ENCODE measurements around the gene NR3C2. TPM values are rescaled to one million over a fixed set of nuclear protein-coding genes. Genes with fewer than 3 reads are reported as not detected.
A peak's percentile ranks its signal among the peaks of the same experiment; 100 is the strongest.

The NR3C2 gene
- total RNA-seq, 1 experiment from 2014 or later = 2.1 TPM

GRCh38 chr4:148077581-148077980, 364.6 kb downstream of the NR3C2 start:
- DNase-seq (ENCODE audit: low read depth) = no peak

DNA sequence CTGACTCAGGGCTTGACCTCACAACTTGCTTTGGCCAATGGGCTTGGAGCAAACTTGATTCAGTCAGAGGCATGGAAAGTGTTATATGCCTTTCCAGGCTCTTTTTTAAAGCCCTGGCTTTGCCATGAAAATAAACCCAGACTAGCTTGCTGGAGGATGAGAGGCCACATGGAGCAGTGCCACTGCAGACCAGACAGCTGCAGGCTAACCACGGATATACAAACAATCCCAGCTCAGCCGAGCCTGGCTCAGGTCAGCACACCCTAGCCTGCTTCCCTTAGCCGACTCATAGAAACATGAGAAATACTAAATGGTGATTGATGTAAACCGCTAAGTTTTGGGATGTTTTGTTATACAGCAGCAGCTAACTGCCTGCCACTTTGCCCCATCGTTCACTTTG, 365.2 kb downstream of the NR3C2 start:
- DNase-seq (ENCODE audit: low read depth) = peak; percentile 75

DNA sequence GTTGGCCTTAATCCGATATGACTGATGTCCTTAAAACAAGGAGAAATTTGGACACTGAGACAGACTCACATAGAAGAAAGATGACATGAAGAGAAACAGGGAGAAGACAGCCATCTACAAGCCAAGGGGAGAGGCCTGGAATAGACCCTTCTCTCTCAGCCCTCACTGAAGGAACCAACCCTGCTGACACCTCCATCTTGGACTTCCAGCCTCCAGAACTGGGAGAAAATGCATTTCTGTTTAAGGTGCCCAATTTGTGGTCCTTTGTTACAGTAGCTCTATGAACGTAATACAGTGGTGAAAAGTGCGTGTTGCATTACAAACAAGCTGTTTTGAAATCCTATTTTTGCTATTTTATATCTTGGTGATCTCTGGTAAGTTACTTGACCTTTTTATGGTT, 366.8 kb downstream of the NR3C2 start:
- DNase-seq (ENCODE audit: low read depth) = no peak

DNA sequence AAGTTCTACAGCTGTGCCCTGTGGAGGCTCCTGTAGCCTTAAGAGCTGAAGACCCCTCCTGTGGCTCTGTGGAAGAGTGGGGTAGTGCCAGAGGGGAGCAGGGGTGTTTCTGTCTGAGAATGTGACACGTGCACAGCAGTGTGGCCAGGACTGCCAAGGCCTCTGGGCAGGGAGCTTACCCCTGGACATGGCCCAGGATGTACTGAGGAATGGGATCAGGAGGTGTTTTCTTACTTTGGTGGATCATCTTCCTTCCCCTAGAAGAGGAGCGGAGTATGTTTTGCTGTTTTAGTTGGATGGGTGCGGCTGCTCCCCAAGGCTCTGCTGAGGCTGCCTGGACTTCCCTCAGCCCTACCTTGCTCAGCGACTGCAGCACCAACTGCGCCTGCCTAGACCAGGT, 367.8 kb downstream of the NR3C2 start:
- no peak for DNase-seq (ENCODE audit: low read depth)

- DNase-seq (ENCODE audit: low read depth) = no peak
Observed at GRCh38 chr4:148073349-148073748, 368.9 kb downstream of the NR3C2 start.

DNA sequence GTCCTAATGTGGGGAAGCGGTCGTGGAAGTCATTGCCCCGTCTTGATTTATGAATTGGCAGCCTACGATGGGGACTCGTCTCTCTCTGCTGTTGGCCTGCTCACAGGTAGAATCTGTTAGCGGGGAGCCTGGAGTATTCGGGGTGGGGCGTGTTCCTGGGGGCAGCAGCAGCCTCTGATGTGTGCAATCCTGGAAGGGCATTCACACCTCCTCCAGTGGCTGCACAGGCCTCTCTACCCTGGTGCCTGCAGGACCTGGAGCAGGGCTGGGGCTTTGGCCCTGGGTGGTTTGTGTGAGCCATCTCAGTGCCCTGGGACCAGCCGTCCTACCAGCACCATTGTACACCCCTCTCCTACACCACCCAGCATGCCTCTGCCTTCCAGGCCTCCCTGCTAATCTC, 369.4 kb downstream of the NR3C2 start:
- DNase-seq (ENCODE audit: low read depth) = no peak

GRCh38 chr4:148071009-148071408, 371.2 kb downstream of the NR3C2 start:
- no peak for DNase-seq (ENCODE audit: low read depth)

DNA sequence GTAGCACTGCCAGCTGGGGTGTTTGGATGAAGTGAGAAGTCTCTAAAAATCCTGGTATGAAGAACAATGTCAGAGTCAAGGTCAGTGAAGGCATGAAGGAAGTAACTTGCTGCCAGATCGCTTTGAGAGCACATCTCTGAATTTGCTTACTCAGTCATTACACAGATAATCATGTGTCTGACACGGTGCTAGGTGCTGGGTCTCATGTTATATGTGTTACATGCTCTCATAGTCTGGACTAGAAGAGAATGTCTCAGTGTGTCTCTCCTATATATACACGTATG, 372.4 kb downstream of the NR3C2 start:
- DNase-seq (ENCODE audit: low read depth) = no peak

- DNase-seq (ENCODE audit: low read depth) = no peak
Observed at GRCh38 chr4:148069086-148069894, 372.9 kb downstream of the NR3C2 start.

DNA sequence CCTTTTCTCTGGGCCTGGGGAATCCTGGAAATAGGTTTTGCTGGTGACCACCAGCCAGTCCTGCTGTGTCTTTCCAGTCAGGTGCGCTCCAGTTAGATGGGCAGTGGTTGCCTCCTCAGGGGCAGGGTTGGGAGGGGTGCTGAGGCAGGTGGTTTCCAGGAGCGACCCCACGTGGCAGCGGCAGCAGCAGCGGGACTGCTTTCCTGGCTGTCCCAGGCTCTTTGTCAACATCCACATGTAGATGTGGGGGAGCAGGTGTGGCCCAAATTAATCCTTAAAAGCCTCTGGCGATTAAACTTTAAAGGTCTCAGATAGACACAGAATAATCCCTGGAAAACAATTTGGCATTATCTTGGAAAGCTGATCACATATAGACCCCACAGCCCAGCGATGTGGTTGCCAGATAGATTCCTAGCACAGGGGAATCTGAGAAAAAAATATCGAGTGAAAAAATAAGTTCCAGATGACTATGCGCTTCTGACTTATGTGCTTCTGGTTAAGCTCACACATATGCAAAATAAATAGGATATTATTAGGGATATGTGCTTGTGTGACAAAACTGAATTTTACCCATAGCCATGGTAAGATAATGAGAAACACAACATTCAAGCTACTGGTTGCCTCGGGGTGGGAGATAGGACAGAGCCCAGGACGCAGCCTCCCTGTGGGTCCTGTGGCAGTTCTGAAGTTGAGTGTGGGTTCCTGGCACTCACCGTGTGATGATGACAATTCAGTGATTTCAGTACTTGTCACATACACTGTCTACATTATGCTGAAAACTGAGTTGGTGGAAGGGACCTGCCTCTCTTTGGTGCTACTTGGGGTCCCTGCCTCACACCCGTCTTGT, 373.9 kb downstream of the NR3C2 start:
- no peak for DNase-seq (ENCODE audit: low read depth)

DNA sequence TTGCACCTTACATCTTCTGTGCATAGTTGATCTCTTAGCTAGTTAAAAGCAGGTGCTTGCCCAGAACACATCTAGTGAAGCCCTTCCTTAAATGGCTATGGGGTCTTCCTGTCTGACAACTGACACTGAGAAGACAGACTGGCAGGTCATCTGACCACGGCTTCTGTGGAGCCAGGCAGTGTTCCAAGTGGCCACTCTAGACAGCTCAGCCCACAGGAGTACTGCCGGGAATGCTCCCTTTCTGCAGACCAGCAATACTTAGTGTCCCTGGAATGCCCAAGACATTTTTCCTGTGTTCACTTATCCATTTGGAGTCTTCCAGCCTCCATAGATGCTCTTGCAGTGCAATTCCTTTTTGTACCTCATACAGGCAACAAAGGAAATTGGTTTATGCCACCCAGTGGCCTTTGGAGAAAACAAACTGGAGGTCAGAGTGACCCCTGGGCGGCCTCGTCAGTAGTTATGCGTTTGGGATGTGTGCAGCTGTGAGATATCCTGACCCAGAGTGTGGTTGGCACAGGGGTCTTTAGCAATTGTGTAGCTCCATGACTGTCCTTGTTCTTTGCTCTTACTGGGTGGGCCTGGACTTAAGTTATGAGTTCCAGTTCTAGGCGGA, 374.8 kb downstream of the NR3C2 start:
- no peak for DNase-seq (ENCODE audit: low read depth)

GRCh38 chr4:148065075-148065474, 377.1 kb downstream of the NR3C2 start:
- DNase-seq (ENCODE audit: low read depth) = peak; percentile 23

GRCh38 chr4:148064451-148064850, 377.8 kb downstream of the NR3C2 start:
- DNase-seq (ENCODE audit: low read depth) = no peak

GRCh38 chr4:148062301-148062950, 379.8 kb downstream of the NR3C2 start:
- DNase-seq (ENCODE audit: low read depth) = peak; percentile 26

DNA sequence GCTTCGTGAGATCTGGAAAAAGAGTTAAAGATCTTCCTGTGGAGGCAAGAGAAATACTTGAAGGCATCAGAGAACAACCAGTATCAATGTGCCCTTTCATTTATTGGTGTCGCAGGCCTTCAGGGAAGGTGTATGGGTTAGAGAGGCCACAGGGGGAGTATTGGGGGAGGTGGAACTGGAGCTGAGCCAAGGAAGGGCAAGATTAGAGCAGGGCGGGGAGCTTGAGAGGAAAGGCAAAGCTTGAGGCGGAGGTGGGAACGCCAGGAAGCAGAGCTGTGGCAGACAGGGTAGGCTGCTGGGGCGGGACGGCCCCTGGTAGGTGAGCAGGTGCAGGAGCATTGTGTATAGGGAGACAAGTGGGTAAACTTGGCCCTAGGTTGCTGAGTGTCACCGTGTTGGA, 380.4 kb downstream of the NR3C2 start:
- DNase-seq (ENCODE audit: low read depth) = no peak

DNA sequence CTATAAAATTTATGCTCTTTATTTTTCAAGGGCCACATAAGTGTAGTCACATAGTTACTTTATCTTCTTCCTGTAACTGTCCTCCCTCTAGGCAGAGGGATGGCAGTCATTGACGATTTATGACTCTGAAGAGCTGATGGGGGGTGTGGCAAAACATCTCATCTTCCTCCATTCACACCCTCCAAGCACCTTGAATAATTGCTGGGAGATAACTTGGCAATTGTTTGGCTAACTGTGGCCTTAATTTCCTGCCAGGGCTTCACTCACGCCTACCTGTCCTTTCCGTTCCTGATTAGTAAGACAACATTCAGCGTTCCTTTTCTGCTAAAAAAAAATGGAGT, 381.1 kb downstream of the NR3C2 start:
- DNase-seq (ENCODE audit: low read depth) = no peak

- no peak for DNase-seq (ENCODE audit: low read depth)
Observed at GRCh38 chr4:148060264-148061140, 381.7 kb downstream of the NR3C2 start.

GRCh38 chr4:148059617-148060180, 382.5 kb downstream of the NR3C2 start:
- DNase-seq (ENCODE audit: low read depth) = no peak

DNA sequence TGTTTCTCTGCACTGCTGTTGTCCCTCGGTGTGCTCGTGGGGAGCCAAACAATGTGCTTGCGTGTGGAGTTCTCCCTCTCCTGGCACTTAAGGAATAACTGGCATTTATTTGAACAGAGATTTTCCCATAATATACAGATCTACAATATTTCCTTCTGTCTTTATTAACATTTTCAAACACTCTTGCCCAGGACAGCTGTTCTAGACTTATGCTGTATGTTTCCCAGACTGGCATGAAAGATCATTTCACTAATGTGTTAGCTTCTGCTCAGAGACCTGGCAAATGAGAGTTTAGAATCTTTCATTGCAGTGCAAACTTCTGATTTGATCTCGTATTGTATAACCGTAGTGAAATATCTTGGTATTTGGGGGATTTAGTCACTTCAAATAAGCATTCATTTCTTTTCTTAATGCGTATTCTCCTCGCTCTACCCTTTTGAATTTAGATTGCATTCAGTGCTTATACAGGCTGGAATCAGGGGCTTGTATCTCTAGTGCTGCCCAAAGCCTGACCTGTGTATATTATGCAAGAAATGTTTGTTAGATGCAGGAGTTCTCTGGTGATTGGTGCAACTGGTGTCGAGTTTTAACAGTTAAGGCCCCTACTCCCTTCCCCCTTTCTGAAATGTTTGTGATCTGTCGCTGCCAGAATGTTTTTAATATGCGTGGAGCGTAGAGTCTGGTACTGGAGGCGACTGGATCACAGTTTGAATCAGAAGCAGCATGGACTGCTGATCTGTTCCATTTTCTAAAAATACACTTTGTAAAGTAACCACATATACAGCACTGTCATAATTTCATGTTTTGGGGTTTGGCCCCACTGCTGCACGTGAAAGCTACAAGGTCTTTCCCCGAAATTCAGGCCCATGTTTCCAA, 384.0 kb downstream of the NR3C2 start:
- no peak for DNase-seq (ENCODE audit: low read depth)

DNA sequence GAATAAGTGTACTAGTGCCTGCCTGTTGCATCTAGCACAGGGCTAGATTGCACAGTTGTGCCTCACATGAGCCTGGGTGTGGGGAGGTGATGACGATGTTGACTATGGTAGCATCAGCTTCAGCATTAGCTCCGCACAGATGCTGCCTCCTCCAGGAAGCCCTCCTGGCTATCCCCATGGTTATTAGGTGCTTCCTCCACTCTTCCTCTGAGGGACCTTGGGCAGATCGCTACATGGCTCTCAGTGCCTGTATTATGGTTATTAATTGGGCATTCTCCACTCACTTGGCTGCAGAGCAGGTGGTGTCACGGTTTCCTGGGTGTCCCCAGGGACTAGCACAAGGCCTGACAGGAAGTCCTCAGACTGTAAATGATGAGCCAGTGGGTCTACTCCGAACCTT, 384.7 kb downstream of the NR3C2 start:
- no peak for DNase-seq (ENCODE audit: low read depth)
